GM21447 (cell line): ENCODE measurements around the gene NR2E1.

ENCODE experiments used
- ATAC-seq: cut with Tn5 transposase; IDR thresholded peaks from one replicate; pipeline ENCODE4 v1.9.1; 2021; ENCODE audit not compliant: unreplicated experiment

NR2E1 gene

GRCh38 chr6:108207013-108207412, 41.2 kb downstream of the NR2E1 start:
- no peak for ATAC-seq

GRCh38 chr6:108209738-108210137, 43.9 kb downstream of the NR2E1 start:
- ATAC-seq: no peak

GRCh38 chr6:108210556-108210955, 44.7 kb downstream of the NR2E1 start:
- no peak for ATAC-seq

GRCh38 chr6:108211671-108212070, 45.8 kb downstream of the NR2E1 start:
- no peak for ATAC-seq

GRCh38 chr6:108222064-108222463, 56.2 kb downstream of the NR2E1 start:
- no peak for ATAC-seq

- no peak for ATAC-seq
Observed at GRCh38 chr6:108222504-108222903, 56.7 kb downstream of the NR2E1 start.

- ATAC-seq: no peak
Observed at GRCh38 chr6:108227290-108227689, 61.5 kb downstream of the NR2E1 start.

- ATAC-seq: no peak
Observed at GRCh38 chr6:108228416-108228815, 62.6 kb downstream of the NR2E1 start.

GRCh38 chr6:108235127-108235526, 69.3 kb downstream of the NR2E1 start:
- ATAC-seq: no peak

- no peak for ATAC-seq
Observed at GRCh38 chr6:108236791-108237190, 71.0 kb downstream of the NR2E1 start.

- ATAC-seq: no peak
Observed at GRCh38 chr6:108238322-108238721, 72.5 kb downstream of the NR2E1 start.
